ENCODE results near the gene SERPINB7.

DNA sequence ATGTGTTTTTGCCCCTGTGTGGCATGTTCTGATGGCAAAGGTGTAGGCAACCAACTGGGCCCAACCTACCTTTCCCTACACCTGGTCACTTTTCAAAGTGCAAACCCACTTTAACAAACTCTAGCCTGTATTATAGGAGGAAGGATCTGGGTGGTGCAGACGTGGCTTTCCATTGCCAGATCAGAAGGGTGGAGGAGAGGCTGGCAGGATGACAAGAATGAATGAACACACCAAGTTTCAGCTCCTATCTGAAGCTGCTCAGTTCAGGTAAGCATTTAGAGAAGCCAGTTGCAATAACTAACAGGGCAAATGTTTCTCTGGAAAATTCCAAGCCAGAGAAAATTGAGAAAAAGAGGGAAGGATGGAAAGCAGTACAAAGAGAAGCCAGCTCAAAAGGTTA lies 707 bp upstream of the SERPINB7 start:
- TF ChIP-seq, protein P1, sequence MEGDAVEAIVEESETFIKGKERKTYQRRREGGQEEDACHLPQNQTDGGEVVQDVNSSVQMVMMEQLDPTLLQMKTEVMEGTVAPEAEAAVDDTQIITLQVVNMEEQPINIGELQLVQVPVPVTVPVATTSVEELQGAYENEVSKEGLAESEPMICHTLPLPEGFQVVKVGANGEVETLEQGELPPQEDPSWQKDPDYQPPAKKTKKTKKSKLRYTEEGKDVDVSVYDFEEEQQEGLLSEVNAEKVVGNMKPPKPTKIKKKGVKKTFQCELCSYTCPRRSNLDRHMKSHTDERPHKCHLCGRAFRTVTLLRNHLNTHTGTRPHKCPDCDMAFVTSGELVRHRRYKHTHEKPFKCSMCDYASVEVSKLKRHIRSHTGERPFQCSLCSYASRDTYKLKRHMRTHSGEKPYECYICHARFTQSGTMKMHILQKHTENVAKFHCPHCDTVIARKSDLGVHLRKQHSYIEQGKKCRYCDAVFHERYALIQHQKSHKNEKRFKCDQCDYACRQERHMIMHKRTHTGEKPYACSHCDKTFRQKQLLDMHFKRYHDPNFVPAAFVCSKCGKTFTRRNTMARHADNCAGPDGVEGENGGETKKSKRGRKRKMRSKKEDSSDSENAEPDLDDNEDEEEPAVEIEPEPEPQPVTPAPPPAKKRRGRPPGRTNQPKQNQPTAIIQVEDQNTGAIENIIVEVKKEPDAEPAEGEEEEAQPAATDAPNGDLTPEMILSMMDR (IDR thresholded peaks at IDR 0.05; ENCODE audit: poor library complexity), result no peak
- TF ChIP-seq EZH2phosphoT487 (IDR thresholded peaks at IDR 0.05; ENCODE audit: low read depth, severe bottlenecking, unreplicated experiment), result no peak
- no peak for TF ChIP-seq EZH2 (IDR thresholded peaks at IDR 0.05; ENCODE audit: borderline replicate concordance)
